HG03439 (cell line): ENCODE measurements around the gene GRWD1.

Experiments used
- ATAC-seq: cut with Tn5 transposase; IDR thresholded peaks from one replicate; pipeline ENCODE4 v1.9.1; 2021; ENCODE audit warnings: mild to moderate bottlenecking, moderate library complexity; ENCODE audit not compliant: unreplicated experiment

Gene GRWD1

DNA sequence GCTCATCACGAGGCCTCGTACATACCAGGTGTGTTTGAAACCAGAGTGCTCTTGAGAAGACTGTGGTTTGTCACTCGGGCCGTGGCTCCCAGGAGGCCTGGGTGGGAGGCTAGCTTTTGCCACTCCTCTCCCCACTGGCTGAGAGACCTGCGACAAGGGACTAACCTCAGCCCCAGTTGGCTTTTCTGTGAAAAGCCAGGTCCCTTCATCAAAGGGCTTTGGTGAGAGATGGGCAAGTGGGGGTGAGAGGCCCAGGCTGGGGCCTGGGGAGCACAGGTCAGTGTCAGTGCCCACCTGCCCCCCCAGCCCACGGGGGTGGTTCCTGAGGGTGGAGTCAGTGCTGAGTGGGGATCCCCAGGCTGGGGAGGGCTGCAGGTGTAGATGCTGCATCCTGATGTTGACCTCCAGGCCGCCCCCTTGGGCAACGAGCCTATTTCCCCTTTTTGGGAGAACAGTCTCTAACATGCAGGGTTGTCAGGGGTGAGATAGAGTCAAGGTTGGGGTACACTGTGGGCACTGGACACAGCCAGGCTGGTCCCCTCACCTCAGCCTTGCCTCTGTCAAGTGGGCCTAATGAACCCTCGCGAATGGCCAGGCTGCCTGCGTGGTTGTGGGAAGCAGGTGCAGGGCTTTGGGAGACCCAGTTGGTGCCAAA, 10.3 kb downstream of the GRWD1 start:
- ATAC-seq, result no peak

DNA sequence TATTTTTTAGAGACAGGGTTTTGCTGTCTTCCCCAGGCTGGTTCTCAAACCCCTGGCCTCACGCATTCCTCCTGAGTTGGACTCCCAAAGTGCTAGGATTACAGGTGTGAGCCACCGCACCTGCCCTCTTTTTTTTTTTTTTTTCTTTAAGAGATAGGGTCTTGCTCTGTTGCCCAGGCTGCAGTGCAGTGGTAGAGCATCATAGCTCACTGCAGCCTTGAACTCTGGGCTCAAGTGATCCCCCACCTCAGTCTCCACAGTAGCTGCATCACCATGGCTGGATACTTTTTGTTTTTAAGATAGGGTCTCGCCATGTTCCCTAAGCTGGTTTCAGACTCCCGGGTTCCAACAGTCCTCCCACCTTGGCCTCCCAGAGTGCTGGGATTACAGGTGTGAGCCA, 11.1 kb downstream of the GRWD1 start:
- no peak for ATAC-seq

DNA sequence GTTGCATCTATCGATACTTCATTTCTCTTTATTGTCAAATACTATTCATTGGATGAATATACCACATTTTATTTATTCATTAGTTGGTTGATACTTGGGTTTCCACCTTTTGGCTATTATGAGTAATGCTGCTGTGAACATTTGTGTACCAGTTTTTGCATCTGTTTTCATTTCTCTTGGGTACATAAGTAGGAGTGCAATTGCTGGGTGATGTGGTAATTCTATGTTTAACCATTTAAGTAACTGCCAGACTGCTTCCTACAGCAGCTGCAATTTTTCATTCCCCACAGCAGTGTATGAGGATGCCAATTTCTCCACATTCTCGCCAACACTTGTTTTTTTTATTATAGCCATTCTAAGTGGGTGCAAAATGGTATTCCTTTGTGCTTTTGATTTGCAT, 12.2 kb downstream of the GRWD1 start:
- ATAC-seq, result no peak

DNA sequence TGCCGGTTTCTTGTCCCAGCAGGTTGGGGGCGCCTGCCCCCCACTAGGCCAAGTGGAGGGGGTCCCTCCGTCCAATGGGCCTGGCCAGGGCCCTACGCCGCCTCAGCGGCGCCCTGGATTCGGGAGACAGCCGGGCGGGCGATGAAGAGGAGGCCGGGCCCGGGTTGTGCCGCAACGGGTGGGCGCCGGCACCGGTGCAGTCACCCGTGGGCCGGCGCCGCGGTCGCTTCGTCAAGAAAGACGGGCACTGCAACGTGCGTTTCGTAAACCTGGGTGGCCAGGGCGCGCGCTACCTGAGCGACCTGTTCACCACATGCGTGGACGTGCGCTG, 15.8 kb downstream of the GRWD1 start:
- no peak for ATAC-seq

DNA sequence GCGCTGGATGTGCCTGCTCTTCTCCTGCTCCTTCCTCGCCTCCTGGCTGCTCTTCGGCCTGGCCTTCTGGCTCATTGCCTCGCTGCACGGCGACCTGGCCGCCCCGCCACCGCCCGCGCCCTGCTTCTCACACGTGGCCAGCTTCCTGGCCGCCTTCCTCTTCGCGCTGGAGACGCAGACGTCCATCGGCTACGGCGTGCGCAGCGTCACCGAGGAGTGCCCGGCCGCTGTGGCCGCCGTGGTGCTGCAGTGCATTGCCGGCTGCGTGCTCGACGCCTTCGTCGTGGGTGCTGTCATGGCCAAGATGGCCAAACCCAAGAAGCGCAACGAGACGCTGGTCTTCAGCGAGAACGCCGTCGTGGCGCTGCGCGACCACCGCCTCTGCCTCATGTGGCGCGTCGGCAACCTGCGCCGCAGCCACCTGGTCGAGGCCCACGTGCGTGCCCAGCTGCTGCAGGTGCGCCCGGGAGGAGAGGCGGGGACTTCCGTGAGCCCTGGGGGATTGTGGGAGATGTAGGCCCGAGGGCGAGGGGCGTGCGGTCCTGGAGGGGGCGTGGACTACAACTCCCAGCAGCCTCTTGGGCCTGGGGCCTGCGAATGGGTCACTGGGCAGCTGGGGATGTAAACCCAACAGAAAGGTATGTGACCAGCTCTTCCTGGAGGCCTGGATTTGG, 16.3 kb downstream of the GRWD1 start:
- ATAC-seq, result no peak

DNA sequence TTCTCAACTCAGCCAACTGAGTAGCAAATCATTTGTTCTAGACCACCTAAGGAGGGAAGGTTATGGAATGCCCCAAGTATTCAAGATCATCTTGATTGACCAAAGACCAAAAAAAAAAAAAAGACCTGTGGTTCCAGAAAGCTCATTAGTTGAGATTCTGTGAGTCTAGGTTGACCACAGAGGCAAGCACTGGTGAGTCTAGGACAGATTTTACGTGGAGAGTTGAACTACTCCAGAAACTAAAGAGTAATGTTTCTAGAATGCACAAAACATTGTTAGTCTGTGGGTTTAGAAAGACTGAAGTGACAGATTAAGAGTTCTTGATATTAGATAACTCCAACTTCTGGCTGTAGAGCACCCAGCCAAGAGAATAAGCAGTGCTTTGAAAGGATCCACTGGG, 19.4 kb downstream of the GRWD1 start:
- ATAC-seq, result no peak

DNA sequence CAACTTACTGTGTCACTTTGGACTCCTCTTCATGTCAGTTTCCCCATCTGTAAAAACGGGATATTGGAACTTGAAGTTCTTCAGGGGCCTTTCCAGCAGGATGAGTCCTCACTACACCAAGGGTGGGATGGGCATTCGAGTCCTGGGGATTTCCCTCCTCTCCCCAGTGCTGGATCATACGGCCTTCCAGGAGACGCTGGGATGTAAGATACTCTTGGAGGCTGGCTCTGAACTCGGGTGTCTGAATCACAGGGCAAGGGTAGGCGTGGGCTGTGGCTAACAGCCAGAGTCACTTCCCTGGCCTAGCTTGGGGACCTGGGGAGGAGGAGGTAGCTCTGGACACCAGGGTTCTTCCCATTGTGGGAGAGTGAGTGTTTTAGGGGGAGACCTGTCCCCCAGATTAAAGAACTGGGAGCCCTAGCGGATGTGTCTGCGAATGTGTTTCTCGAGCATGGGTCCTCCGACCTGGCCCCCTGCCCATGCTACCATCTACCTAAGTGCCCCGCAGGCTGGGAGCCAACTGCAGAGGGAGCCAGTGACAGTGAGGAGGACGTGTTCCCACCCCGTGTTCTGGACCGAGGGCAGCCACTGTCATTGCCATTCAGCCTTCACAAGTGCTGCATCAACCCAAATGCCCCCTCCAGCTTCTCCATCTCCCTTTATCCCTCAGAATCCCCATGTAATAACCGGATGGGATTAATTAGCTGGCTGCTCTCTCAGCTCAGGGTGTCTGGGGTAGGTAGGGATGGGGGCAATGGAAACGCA, 21.0 kb downstream of the GRWD1 start:
- ATAC-seq, result no peak

DNA sequence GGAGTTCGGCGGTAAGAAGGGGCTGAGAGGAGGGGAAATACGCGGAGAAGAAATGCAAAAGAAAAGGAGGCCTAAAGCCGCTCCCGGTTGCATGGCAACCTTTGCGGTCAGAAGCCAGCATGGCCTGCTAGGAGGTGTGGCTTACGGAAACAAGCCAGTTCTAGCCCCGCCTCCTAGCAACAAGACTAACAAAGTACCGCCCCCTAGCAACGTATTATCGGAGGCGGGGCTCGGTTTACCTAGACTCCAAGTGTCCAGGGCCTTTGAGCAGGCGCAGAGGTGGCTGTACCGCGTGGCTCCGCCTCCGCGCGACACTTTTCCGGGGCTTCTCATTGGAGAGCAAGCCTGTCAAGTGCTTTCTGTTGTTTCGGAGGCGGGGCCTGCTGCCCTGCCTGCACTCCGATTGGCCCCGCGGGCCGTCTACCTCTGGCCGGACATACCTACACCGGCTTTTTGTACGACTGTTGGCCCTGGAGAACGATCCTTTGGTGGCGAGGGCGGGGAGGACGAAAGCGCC, 23.0 kb downstream of the GRWD1 start:
- ATAC-seq, result peak; percentile 92

DNA sequence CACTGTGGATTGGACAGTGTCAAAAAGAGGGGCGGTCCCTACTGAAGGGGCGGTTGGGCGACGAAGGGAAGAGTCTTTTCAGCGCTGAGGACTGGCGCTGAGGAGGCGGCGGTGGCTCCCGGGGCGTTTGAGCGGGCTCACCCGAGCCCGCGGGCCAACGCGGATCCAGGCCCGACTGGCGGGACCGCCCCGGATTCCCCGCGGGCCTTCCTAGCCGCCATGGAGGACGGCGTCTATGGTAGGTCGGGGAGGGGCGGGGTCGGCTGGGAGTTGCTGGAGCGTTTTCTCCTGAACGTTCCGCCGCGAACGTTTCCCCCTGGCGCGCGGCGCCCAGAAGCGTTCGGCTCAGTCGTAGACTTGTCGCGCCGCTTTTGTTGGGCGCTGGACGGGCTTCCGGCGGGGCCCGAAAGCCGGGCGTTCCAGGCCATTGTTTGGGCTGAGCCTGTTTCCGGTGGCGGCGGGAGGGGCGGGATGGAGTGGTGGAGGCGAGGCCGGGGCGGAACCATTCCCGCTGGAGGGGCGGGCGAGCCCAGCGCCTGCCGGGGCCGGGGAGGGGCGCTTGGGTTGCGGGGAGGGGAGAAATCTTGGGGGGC, 23.6 kb downstream of the GRWD1 start, which contains the start of gene CYTH2:
Gene CYTH2, plus strand, starts transcription at position 81 of the 593 bp plus-strand sequence. Its CDS starts 139 bp downstream, at position 220.
- ATAC-seq, result peak; percentile 3

DNA sequence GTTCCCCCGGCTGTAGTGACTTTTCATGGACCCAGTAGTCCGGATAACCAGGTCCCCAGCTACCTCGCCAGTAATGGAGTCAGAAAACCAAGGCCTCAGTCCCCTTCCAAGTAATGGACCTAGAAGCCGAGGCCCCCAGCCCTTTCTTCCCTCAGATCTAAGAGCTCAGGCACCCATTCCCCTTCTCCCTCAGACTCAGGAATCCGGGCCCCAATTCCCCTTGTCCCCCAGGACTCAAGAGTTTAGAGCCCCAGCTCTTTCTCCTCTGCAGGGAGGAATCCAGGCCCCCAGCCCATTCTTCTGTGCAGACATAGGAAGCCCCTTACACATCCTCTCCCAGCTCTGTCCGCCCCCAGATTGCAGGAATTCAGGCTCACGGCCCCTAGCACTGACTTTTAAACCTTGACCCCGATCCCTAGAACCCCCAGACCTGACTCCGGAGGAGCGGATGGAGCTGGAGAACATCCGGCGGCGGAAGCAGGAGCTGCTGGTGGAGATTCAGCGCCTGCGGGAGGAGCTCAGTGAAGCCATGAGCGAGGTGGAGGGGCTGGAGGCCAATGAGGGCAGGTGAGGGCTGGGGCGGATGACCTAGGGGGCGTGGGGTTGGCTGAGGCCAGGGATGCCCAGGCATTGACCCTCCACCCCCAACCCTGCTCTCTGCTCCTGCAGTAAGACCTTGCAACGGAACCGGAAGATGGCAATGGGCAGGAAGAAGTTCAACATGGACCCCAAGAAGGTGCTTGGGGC, 24.3 kb downstream of the GRWD1 start:
- ATAC-seq, result no peak

DNA sequence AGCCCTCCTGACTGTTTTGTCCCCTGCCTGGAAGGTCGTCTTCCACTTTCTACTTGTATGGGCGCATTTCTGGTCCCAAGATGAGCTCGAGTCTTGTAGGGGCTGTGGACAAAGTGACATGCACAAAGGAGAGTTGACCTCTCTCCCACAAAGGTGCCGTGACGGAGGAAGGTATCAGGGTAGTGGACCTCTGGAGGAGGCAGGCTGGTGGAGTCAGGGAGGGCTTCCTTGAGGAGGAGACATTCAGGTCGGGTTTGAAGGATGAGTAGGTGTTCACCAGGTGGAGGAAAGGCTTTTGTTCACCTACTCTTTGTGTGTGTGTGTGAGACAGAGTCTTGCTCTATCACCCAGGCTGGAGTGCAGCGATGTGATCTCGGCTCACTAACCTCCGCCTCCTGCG, 25.1 kb downstream of the GRWD1 start:
- ATAC-seq, result no peak

DNA sequence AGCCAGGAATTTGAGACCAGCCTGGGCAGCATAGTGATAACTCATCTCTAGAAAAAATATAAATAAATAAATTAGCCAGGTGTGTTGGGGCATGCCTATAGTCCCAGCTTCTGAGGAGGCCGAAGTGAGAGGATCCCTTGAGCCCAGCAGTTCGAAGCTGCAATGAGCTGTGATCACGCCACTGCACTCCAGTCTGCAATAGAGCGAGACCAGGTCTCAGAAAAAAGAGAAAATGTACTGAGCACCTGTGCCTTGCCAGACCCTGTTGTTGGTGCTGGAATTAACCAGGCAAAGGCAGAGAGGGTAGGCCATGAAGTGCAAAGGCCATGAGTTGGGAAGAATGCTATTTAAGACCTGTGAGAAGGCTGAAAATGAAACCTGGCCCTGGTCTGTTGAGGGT, 26.1 kb downstream of the GRWD1 start:
- ATAC-seq, result no peak

DNA sequence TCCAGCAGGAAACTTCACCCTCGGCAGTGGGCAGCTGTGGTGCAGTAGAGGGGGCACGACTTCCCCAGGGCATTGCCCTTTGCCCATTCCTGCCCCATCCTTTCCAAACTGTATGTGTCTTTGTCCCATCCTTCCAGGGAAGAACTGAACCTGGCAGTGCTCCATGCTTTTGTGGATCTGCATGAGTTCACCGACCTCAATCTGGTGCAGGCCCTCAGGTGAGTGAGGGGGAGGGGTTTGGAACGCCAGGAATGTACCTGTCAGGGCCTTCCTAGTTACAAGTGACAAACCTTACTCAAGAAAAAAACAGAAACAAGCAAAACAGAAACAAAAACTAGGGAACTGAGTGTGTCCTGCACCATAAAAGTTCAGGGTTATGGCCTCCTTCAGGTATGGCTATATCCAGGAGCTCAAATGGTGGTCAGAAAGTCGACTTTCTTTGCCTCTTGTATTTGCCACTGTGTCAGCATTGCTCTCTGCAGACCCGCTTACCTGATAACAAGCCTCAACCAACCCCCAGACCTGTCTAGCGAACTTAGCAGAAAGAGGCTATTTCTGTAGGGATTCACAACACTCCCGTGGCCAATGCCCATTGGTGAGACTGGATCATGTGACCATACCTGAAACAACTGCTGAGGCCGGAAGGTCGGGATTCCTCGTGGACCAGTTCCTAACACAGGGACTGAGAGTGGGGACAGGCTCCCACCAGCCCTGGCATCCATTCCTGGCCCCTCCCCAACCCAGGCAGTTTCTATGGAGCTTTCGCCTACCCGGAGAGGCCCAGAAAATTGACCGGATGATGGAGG, 27.6 kb downstream of the GRWD1 start:
- ATAC-seq, result no peak

DNA sequence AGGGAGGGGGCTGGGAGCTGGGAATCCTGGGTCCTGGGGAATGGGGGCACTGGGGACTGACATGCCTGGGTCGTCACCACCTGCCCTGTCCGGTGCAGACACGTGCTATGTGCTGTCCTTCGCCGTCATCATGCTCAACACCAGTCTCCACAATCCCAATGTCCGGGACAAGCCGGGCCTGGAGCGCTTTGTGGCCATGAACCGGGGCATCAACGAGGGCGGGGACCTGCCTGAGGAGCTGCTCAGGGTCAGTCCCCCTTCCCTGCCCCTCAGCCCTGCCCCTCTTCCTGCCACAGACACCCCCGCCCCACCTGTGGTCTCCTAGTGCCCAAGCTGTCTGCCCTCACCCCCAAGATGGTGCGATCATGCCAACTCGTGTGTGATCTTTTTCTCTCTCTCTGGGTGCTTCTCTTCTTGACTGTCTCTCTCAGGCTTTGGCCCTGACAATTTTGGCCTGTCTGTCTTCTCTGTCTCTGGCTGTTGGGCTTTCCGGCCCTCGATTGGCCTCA, 28.4 kb downstream of the GRWD1 start:
- no peak for ATAC-seq

DNA sequence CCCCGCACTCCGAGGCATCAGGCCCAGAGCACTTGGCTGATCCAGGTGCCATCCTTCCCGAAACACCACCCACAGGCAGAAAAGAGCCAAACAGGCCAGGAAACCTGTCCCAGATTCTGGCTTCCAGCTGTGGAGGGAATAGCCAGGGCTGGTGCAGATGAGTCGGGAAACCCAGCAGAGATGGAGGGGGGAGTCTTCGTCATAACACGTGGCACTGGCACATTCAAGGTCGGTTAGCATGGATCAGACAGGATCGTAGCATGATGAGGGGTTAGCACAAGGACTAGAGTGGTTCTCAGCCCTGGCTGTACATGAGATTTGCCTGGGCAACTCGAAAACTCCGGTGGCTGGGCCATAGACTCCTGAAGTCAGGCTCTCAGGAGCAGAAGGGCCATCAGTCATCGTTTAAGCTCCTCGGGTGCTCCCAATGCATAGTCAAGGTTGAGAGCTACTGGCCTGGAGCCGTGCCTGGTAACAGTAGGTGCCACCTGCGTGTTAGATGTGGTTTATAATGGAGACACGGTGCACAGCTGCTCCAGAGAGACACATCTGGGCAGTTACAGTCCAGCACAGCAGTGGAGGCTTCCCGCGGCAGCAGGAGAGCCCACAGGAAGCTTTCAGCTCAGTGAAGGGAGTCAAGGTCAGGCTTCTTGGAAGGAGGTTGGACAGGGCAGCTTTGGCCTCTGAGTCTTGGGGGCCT, 29.7 kb downstream of the GRWD1 start:
- ATAC-seq, result no peak

DNA sequence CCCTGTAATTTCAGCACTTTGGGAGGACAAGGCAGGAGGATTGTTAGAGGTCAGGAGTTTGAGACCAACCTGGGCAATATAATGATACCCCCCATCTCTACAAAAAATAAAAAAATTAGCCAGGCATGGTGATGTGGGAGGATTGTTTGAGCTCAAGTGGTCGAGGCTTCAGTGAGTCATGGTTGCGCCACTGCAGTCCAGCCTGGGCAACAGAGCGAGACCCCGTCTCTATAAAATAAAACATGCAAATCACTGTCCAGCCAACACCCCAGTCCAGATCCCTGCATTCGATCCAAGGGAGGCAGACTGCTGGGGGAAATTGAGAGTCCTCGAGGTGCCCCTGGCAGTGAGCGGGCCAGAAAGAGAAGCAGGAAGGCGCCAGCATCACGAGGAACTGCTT, 30.4 kb downstream of the GRWD1 start:
- ATAC-seq, result no peak

DNA sequence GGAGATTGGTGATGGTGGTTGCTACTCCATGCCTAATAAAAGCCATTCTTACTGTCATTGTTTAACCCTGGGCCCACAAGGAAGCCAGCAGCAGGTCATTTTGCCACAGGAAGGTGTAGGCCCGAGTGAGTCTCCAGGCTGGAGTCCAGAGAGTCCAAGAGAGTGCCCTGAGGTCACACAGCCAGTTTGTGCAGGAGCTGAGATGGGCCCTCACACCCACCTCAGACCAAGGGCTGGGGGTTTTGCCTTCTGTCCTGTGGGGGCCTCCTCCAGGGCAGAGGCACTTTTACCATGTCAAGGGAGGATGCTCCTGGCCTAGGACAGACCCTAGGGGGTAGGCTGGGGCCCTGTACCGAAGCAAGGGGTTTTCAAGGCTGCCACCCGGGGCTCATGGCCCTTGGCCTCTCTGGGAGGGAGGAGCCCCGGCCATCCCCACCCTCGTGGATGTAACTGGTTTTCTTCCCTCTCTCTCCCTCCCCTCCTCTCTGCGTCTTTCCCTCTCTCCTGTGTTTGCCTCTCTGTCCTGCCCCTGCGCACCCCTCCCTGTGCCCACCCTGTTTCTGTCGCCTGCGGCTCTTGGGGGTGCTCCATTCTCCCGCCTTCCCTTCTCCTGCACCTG, 31.4 kb downstream of the GRWD1 start:
- ATAC-seq, result no peak

DNA sequence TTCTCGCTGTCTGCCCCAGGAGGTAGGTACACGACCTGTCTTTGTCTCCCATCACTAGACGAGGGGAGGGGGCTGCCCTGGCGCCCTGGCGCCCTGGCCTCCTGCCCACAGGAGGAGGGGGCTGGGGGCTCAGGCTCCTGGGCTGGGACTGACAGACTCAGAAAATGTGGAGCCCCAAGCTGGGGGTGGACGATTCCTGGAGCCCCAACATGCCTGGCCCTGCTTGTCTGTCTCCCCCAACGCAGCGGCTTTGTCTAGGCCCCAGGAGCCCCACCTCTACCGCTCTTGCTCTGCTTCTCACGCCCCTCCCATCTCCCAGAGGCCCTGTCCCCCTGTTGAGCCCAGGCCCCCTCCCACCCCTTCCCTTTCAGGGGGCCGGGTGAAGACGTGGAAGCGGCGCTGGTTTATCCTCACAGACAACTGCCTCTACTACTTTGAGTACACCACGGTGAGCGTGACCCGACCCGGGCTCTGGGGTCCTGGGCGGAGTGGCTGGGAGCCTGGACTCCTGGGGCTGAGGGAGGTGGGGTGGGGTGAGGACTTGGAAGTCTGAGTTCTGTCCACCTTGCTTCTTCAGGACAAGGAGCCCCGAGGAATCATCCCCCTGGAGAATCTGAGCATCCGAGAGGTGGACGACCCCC, 32.0 kb downstream of the GRWD1 start:
- ATAC-seq, result no peak
